Measurements from ENCODE around the gene GOLGA8Q.
"Not testable (repeated sequence)": the region's sequence is repeated elsewhere in the genome, so short reads cannot be mapped to it uniquely, and the experiment has no call there.

The GOLGA8Q gene, protein sequence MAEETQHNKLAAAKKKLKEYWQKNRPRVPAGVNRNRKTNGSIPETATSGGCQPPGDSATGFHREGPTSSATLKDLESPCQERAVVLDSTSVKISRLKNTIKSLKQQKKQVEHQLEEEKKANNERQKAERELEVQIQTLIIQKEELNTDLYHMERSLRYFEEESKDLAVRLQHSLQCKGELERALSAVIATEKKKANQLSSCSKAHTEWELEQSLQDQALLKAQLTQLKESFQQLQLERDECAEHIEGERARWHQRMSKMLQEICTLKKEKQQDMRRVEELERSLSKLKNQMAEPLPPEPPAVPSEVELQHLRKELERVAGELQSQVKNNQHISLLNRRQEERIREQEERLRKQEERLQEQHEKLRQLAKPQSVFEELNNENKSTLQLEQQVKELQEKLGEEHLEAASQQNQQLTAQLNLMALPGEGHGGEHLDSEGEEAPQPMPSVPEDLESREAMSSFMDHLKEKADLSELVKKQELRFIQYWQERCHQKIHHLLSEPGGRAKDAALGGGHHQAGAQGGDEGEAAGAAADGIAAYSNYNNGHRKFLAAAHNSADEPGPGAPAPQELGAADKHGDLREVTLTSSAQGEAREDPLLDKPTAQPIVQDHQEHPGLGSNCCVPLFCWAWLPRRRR

DNA sequence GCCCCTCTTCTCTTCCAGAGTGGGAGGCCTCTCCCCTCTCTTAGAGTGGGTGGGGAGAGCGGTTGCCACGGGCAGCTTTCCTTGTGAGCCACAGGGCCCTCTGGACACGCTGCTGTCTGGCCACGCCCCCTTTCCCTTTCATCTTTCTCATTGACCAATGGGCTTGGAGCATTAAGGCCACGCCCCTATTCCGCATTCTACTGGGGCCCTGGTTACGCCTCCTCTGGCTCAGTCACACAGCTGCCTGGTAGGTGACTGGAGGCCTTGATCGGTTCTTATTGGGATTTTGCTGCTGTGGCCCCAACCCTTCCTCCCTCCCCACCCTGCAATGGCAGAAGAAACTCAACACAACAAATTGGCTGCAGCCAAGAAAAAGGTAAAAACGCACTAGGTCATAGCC is at the start of gene GOLGA8Q:
Gene GOLGA8Q (plus strand): TSS at position 301 of the 400 bp plus-strand sequence. CDS start 28 bp downstream, at position 329.
- not testable (repeated sequence) for DNase-seq (ENCODE audit: low spot score)

GRCh38 chr15:30502904-30503781 is 48.7 kb upstream of the GOLGA8Q start:
- DNase-seq (ENCODE audit: low spot score), result not testable (repeated sequence)

DNA sequence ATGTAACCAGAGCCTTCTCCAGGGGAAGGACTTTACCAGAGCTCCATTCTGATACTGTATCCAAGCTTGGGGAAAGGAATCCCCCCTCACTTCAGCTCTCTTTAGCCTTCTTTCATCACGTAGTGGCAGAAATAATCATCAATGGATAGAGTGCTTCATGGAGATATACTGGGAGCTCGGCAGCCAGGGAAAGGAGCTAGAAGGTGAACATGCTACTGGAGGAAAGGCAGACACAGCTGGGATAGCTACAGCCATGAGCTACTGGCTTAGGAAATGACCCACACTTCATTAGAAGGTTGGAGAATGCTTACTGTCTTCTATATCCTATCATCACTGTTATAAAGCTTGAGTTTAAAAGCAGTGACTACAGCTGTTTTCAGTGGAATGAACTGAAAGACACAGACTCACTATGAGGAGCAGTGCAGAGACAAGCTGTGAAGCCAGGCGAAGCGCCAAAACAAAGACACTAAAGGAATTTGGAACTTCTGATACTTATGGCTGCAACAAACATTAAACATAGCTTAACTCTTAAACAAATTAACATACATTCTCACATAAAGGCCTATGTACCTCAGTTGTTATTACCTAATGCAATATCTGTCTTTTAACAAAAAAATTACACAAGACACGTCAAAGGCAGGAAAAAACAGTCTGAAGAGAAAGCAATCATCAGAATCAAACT is 47.5 kb upstream of the GOLGA8Q start:
- DNase-seq (ENCODE audit: low spot score), result not testable (repeated sequence)

DNA sequence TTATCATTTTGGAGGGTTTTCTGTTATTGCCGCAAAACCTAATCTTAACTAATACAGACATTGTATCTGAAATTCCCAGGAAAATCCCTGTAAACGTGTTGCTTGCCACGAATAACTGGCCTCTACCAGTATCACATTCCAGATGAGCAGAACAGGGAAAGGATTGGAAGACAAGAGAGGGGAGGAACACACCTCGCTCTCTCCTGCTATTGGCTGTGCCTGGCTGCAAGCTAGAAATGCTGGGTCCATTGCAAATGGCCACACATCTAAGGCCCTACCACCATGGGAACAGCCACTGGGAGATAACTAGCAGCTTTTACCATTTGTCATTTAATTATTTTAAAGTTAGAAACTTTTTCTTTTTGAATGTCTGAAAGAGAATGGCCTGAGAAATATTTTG is 37.3 kb upstream of the GOLGA8Q start:
- not testable (repeated sequence) for DNase-seq (ENCODE audit: low spot score)

- DNase-seq (ENCODE audit: low spot score), result not testable (repeated sequence)
Observed at GRCh38 chr15:30523453-30524243, 28.2 kb upstream of the GOLGA8Q start.

DNA sequence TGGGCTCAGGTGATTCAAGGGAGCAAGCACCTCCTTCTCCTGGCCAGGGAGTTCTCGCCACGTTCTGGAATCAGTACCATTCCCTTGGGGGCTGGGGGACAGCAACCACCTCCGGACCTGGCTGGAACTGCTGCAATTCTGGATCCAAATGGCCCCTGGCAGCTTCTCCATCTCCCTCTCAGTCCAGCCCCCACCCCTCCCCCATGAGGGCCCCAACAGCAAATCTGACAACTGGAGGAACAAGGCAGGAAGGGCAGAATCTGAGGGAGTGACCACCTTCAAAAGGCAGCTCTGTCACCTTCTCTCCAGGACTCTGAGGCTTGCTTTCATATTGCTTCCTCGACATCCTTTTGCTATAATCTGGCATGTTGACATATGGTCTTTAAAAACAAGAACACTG is 25.9 kb upstream of the GOLGA8Q start:
- DNase-seq (ENCODE audit: low spot score), result not testable (repeated sequence)

DNA sequence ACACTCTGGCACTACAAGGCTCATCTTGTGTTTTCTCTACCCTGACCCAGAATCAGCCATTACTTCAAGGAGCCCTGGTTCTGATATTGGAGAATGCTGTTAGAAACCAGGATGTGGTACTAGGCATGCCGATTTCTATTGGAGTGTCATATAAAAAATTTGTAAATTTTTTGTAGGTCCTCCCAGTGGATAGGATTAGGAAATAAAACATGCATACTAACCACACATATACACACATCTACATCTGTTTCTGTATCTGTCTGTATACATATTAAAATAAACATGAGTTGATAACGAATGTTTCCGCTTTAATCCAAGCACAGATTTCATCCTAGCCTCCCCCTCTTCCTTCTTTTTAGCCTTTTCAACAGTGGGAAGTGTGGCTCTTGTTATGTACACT is 22.8 kb upstream of the GOLGA8Q start:
- DNase-seq (ENCODE audit: low spot score), result not testable (repeated sequence)

GRCh38 chr15:30566949-30567348 is 15.1 kb downstream of the GOLGA8Q start:
- not testable (repeated sequence) for DNase-seq (ENCODE audit: low spot score)

DNA sequence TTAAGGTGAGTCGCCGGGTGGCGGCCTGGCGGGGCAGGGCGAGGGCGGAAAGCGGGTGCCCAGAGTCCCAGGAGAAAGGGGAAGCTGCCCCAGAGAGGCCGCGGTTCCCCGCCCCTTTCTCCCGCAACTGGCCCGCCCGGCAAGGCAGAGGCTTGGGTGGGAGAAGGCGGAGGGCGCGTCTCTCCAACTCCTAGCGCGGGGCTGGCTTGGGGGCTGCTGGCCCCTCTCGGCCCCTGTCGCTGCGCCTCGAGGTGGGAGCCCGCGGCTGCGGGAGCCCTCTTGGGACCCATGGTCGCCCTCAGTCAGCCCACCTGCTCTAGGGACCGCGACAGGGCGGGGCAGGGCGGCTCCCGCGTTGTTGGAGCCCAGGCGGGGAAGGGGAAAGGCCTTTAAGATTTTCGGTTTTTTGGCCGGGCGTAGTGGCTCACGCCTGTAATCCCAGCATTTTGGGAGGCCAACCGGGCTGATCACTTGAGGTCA is 21.2 kb downstream of the GOLGA8Q start:
- DNase-seq (ENCODE audit: low spot score), result not testable (repeated sequence)

DNA sequence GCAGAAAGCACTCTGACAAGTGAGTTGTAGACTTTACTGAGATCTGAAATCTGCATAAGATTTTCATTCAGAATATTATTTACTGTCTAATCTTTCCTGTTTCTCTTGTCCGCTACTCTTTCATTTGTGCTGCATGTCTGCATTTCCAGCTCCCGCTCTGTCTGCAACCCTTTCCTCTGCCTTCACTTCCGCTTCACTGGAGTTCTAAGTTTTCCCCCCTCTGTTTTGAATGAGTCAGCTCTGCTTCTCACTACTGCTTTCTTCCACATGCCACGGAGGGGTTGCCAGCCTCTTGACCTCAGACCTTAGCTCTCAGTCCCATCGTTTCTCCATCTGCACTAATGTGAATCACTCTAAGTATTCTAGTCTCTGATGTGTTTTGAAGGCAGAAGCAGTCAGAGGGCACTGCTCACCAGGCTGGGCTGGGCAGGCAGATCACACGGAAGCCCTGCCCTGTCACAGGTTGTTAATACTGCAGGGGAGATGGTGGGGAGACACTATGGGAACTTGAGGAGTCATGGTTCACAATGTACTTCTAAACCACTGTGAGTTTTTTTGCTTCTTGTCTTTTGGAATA is 27.6 kb downstream of the GOLGA8Q start:
- not testable (repeated sequence) for DNase-seq (ENCODE audit: low spot score)

GRCh38 chr15:30580716-30581115 is 28.9 kb downstream of the GOLGA8Q start:
- DNase-seq (ENCODE audit: low spot score), result not testable (repeated sequence)

DNA sequence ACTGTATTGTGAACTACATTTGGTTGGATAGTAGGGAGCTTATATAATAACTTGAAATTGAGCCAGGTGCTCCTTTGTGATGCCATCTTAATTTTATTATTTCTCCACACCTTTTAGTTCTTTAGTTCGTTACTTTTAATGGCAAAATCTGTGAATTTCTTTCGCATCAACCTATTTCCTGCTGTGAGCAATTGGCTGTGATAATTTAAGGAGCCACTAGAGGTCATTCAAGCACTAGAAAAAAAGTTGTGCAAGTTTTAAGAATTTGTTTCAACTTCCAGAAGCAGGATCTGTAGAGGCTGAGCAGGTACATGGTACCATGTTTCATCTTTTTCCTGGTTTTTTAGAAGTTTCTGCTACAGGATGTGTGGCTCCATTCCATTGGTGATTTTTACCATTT is 47.1 kb downstream of the GOLGA8Q start:
- not testable (repeated sequence) for DNase-seq (ENCODE audit: low spot score)

DNA sequence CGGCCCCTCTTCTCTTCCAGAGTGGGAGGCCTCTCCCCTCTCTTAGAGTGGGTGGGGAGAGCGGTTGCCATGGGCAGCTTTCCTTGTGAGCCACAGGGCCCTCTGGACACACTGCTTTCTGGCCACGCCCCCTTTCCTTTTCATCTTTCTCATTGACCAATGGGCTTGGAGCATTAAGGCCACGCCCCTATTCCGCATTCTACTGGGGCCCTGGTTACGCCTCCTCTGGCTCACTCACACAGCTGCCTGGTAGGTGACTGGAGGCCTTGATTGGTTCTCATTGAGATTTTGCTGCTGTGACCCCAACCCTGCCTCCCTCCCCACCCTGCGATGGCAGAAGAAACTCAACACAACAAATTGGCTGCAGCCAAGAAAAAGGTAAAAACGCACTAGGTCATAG is 51.9 kb downstream of the GOLGA8Q start, which contains the start of gene GOLGA8H:
Gene GOLGA8H (plus strand): TSS at position 233 of the 400 bp plus-strand sequence. CDS start 98 bp downstream, at position 331.
- DNase-seq (ENCODE audit: low spot score), result not testable (repeated sequence)

All from CD4-positive, alpha-beta T cell treated with Interleukin-2 at 100 ng/mL for 4 hours (primary cell).